ENCODE data around the gene COL7A1.
"Not testable (repeated sequence)": the region's sequence is repeated elsewhere in the genome, so short reads cannot be mapped to it uniquely, and the experiment has no call there.

Gene COL7A1

GRCh38 chr3:48535578-48535977, 59.6 kb downstream of the COL7A1 start:
- no peak for DNase-seq

GRCh38 chr3:48532977-48533337, 62.2 kb downstream of the COL7A1 start:
- DNase-seq: no peak

- no peak for DNase-seq
These were observed 62.7 kb downstream of the COL7A1 start for GRCh38 chr3:48532271-48532976.

GRCh38 chr3:48530701-48531100, 64.4 kb downstream of the COL7A1 start:
- DNase-seq: not testable (repeated sequence)

GRCh38 chr3:48528754-48529153, 66.4 kb downstream of the COL7A1 start:
- no peak for DNase-seq

GRCh38 chr3:48528048-48528447, 67.1 kb downstream of the COL7A1 start:
- no peak for DNase-seq

- DNase-seq: no peak
These were observed 70.2 kb downstream of the COL7A1 start for GRCh38 chr3:48524970-48525369.

- no peak for DNase-seq
These were observed 73.5 kb downstream of the COL7A1 start for GRCh38 chr3:48521635-48522034.

- DNase-seq: no peak
These were observed 75.9 kb downstream of the COL7A1 start for GRCh38 chr3:48519277-48519643.

GRCh38 chr3:48518638-48519276, 76.4 kb downstream of the COL7A1 start:
- no peak for DNase-seq

- DNase-seq: no peak
These were observed 77.1 kb downstream of the COL7A1 start for GRCh38 chr3:48518069-48518468.

- DNase-seq: no peak
These were observed 78.6 kb downstream of the COL7A1 start for GRCh38 chr3:48516571-48516970.

GRCh38 chr3:48514431-48515227, 80.5 kb downstream of the COL7A1 start:
- no peak for DNase-seq

All from NK-92 treated with Interleukin-12 subunit alpha and Interleukin-12 subunit beta, amount 100 ng/mL, for 24 hours (cell line).